SHP77 treated with DMSO at 0.1 percent for 48 hours (cell line): Measurements from ENCODE around the gene GALNT10.

Experiments used
- DNase-seq: peaks from one replicate; lab custom pipeline; 2025; lab: John Stamatoyannopoulos, UW

The GALNT10 gene

GRCh38 chr5:154445422-154446194, 255.1 kb downstream of the GALNT10 start, which contains the start of gene SAP30L:
Gene SAP30L (plus strand): TSS chr5:154445997. CDS start chr5:154446605, 608 bp downstream.
- DNase-seq, result peak; percentile 83

DNA sequence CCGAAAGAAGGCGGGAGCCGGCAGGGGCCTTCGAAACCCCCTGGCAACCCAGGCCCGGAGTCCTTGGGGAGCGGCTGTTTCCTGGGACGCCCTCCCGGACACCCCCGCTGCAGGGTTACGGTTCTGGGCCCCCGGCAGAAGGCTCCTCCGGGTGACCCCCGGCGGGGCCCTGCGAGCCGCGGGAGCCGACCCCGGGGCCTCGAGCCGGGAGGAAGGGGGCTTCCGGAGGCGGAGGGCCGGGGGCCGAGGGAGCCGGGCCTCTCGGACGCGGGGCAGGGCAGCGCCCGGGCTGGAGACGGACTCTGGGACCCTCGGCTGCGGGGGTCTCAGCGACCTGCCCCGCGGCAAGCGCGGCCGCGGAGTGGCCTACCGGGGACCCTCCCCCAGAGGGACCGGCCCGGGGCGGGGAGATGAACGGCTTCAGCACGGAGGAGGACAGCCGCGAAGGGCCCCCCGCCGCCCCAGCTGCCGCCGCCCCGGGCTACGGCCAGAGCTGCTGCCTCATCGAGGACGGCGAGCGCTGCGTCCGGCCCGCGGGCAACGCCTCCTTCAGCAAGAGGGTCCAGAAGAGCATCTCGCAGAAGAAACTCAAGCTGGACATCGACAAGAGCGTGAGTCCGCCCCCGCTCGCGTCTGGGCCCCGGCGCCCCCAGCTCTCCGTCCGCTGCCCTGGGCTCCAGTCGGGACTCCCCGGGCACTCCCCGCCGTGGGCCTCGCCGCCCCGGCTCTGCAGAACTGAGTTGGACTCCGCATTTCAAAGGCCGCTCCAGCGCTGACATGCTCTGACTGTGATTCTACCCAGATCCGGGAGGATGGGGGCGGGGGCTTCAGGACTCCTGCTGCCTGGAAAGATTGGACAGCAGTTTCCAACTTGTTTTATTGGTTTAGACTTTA, 255.9 kb downstream of the GALNT10 start:
- DNase-seq, result no peak

GRCh38 chr5:154447089-154447725, 256.7 kb downstream of the GALNT10 start:
- DNase-seq, result no peak

DNA sequence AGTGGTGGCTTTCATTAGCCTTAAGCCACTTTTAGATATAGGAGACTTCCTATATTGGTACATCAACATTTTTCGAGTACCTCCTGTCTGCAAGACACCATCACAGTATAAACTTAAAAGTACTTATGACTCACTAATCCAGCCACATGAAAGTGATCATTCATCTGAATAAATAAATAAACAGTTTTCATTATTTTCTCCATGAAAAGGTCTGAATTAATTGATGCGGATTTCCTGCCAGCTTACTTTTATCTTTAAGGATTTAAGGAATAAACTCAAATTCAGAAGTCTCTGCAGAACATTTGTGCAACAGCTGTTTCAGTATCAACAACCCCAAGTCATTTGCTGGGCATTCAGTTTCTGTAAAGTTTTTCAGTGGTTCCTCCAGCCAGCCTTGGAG, 259.3 kb downstream of the GALNT10 start:
- DNase-seq, result no peak

DNA sequence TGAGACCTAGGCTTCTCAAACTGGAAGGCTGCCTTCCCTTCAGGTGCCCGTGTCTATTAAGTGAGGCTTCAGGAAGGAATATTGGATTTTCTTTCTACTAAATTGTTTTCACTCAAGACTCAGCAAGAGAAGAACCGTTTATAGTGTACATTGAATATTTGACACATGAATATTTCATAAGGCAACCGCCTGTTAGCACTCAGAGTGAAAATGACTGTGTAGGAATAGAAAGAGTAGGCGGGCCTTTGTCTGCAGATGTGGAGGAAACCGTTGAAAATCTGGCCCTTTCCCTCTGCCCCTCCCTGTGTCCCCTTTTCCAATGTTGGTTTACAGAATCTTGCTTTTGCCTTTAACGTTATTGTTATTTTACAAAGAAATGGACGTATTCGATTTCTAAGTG, 261.4 kb downstream of the GALNT10 start:
- DNase-seq, result no peak

DNA sequence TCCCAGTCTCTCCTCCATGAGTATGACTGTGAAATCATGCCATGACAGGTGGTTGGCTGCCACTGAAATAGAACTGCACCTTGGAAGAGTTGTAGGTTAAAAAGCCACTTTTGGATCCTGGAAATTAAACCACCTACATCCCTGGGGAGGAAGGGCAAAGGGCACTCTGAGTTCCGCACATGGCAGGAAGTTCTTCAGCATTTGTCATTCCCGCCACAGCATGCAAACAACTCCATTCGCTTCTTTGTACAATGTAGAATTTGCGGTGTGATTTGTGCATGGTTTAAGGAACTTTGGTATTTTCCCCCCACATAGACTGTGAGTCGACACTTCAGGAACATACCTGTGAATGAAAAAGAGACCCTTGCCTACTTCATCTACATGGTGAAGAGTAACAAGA, 265.1 kb downstream of the GALNT10 start:
- DNase-seq, result no peak

DNA sequence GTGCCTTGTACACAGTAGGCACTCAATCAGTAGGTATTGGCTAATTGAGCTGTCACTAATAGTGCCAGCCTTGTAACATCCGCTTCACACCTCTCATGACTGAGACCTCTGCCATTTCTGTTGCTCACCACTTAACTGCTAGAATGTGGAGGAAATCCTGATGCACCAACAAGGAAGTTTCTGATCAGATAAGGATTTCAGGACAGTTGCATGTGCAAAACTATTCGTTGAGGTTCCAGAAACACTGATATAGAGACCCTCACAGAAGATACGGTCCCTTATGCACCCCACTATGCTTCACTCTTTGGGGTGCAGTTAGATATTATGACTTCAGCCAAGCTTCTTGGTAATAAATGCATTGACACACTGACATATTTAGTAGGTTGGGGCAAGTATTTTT, 266.0 kb downstream of the GALNT10 start:
- no peak for DNase-seq

GRCh38 chr5:154459015-154459414, 268.5 kb downstream of the GALNT10 start:
- DNase-seq, result no peak

DNA sequence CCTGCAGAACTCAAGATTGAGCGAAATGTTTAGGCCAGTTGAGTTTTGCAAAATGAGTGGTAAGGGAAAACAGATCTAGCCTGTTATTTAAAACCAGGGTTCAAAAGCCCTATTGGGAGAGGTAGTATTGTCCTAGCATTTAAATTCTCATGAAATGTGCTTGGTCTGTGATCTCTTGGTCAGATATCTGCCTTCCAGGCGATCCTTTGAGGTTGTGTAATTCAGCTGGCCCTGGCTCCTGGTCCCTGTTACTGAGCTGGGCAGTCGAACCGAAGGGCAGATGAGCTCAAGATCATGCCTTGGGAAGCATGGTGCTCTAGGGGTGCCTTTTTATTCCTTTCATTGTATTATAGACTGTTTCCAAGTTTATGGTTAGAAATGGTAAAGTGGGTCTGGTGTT, 269.6 kb downstream of the GALNT10 start:
- DNase-seq, result no peak

DNA sequence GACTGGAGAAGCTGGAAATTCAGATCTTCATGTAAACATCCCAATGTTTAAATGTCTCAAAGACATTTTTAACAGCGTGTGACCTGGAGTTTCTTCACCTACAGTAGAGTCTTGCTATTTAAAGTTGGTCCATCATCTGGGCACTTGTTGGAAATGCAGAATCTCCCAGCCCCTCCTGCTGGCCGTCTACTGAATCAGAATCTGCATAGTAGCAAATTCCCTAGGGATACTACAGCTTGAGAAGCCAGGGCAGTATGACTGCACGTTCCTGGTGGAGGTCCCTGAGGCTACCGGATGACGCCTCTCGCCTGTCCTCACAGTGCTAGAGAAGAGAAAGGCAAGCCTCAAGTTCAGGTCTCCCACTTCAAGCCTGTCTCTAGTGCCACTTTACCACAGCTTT, 271.0 kb downstream of the GALNT10 start:
- DNase-seq, result no peak

DNA sequence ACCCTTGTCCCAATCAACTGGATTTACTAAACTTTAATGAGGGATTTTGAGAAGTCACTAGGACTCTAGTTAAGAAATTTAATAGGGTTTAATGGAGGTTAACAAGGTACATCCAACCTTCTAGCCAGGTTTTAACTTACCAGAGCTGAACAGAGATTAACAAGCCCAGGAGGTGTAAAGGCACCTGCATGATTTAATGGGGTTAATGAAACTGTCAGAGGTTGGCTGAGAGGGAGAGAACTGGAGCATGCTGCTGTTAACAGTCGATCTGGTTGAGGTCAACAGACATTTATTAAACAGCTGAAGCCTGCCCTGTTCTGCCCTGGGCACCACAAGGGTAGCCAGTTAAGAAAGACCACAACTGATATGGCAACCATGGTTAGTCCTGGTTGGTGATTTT, 273.9 kb downstream of the GALNT10 start:
- DNase-seq, result no peak

DNA sequence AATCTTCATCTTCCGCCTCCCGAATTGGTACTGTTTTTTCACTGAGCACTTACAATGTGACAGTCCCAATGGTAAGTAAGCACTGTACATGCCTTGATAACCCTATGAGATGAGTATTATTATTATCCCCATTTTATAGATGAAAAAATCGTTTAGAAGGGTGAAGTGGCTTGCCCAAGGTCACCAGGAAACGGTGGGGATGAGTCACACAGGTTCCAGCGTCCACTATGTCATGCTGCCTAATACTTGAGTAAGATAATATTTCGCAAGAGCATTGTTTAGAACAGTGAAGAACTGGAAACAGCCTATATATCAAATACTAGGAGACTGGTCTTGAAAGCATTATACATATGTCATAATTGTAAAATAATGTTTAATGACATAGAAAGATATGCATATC, 274.6 kb downstream of the GALNT10 start:
- no peak for DNase-seq

GRCh38 chr5:154466147-154466546, 275.6 kb downstream of the GALNT10 start:
- DNase-seq, result no peak

- DNase-seq, result no peak
Observed at GRCh38 chr5:154466671-154467070, 276.1 kb downstream of the GALNT10 start.

- peak; percentile 10 for DNase-seq
Observed at GRCh38 chr5:154467655-154468354, 277.3 kb downstream of the GALNT10 start.

DNA sequence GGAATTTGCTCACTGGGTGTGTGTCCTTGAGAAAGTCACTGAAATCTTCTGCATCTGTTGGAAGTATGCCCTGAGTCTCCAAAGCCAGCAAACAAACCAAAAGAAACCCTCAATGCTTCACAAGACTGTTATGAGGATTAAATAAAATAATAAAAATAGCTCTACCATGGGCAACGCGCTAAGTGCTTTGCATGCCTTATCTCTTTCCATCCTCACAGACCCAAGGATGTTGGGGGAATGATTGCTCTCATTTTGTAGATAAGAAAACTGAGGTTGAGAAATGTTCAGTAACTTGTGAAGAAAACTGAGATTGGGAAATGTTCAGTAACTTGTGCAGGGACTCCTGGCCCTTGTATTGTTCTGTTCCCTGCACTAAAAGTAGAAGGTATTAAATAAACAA, 279.6 kb downstream of the GALNT10 start:
- no peak for DNase-seq
